K562 (cell line): ENCODE measurements around the gene SSX7. TPM values are rescaled to one million over a fixed set of nuclear protein-coding genes. Genes with fewer than 3 reads are reported as not detected.
"Not testable (repeated sequence)": the region's sequence is repeated elsewhere in the genome, so short reads cannot be mapped to it uniquely, and the experiment has no call there.

Experiments
- ATAC-seq: fragments of 200-7000 bp; cut with Tn5 transposase; 3 replicates; pipeline ENCODE4 v1.9.1; 2020; ENCODE audit warnings: moderate library complexity
- Bru-seq: library from RNA; stranded (reverse); fragments of 400-500 nt; gene quantifications from one replicate; lab custom pipeline; 2021; lab: Mats Ljungman, UMichigan
- BruChase-seq, 2 experiments: library from RNA; stranded (reverse); fragments of 400-500 nt; gene quantifications; one replicate each; lab custom pipeline; 2021; lab: Mats Ljungman, UMichigan
- BruUV-seq: library from RNA; stranded (reverse); fragments of 400-500 nt; replicated peaks from 2 replicates; lab custom pipeline; 2021; lab: Mats Ljungman, UMichigan
- CTCF ChIA-PET: fragments of 300-600 bp; formaldehyde crosslinking; extraction: SDS; loops from one replicate; lab custom pipeline; 2021; ENCODE audit warnings: low intra/inter-chr PET ratio; lab: Yijun Ruan, JAX
- POLR2A ChIA-PET: fragments of 300-600, 350-650 bp; sonication (Branson Sonifier 250); formaldehyde crosslinking; extraction: SDS; loops from one replicate; lab custom pipeline; 2021; ENCODE audit warnings: antibody characterized with exemption, inconsistent platforms; lab: Yijun Ruan, JAX
- DNase-seq, 4 experiments: peaks; one replicate each; pipeline versions ENCODE4 v3.0.0 to v3.0.0-alpha.2; 2011 to 2018; ENCODE audit warnings: low spot score in 3 of 4, mixed read lengths in 3 of 4; ENCODE audit errors: extremely low read depth in 1 of 4
- FAIRE-seq: peaks from 2 replicates; lab custom pipeline; 2011; peaks lifted over from hg19 to GRCh38; lab: Jason Lieb, UNC
- H2AFZ ChIP-seq: 2 replicates; pipeline ENCODE4 v1.6.0; 2011; ENCODE audit warnings: low read depth, low read length, control low read depth, inconsistent platforms
- H3K27ac ChIP-seq: fragments of 200-600 bp; 3 replicates; pipeline ENCODE4 v1.8.0; 2011; ENCODE audit warnings: low read depth, mild to moderate bottlenecking, control low read depth, inconsistent platforms, low read length, moderate library complexity, mixed read lengths; ENCODE audit errors: extremely low read depth
- H3K27me3 ChIP-seq, 2 experiments: fragments of 300-600 bp in 1 of 2; 2 replicates in 1 of 2; 3 replicates in 1 of 2; pipeline versions ENCODE4 v1.6.0 to v1.8.0; 2011; ENCODE audit warnings: inconsistent platforms in 2 of 2, low read length in 2 of 2, mild to moderate bottlenecking in 1 of 2, mixed read lengths in 1 of 2, moderate library complexity in 1 of 2; ENCODE audit not compliant: control insufficient read depth in 2 of 2, insufficient read depth in 2 of 2
- H3K36me3 ChIP-seq: fragments of 300-600 bp; 3 replicates; pipeline ENCODE4 v1.8.0; 2011; ENCODE audit warnings: mild to moderate bottlenecking, low read length, inconsistent platforms; ENCODE audit not compliant: control insufficient read depth, insufficient read depth
- H3K4me1 ChIP-seq, 2 experiments: fragments of 200-600 bp in 1 of 2; replicated peaks in 1 of 2; 2 replicates in 1 of 2; 3 replicates in 1 of 2; pipeline versions ENCODE4 v1.5.1 to v1.8.0; 2011; ENCODE audit warnings: inconsistent platforms in 2 of 2, low read length in 2 of 2, mild to moderate bottlenecking in 1 of 2, mixed read lengths in 1 of 2, moderate library complexity in 1 of 2; ENCODE audit not compliant: control insufficient read depth in 2 of 2, insufficient read depth in 2 of 2
- H3K4me2 ChIP-seq: 2 replicates; pipeline ENCODE4 v1.6.1; 2011; ENCODE audit warnings: low read length, control low read depth, inconsistent platforms, mixed read lengths; ENCODE audit not compliant: insufficient read depth
- H3K4me3 ChIP-seq: fragments of 200-600 bp; sonication (generic), shearing (Covaris generic); 2 replicates; pipeline ENCODE4 v1.5.1; 2016; ENCODE audit warnings: control low read depth, inconsistent platforms
- H3K79me2 ChIP-seq: fragments of 200-600 bp; 3 replicates; pipeline ENCODE4 v1.8.0; 2011; ENCODE audit warnings: low read length, inconsistent platforms; ENCODE audit not compliant: control insufficient read depth, insufficient read depth
- H3K9ac ChIP-seq, 2 experiments: 2 replicates each; pipeline versions ENCODE4 v1.6.0 to v1.6.1; 2011; ENCODE audit warnings: low read depth in 2 of 2, low read length in 2 of 2, control low read depth in 1 of 2, inconsistent platforms in 1 of 2, mild to moderate bottlenecking in 1 of 2, mixed read lengths in 1 of 2; ENCODE audit not compliant: insufficient read depth in 1 of 2
- H3K9me1 ChIP-seq: one replicate; pipeline ENCODE4 v1.6.0; 2011; ENCODE audit warnings: inconsistent platforms, mild to moderate bottlenecking, low read length, moderate library complexity; ENCODE audit not compliant: control insufficient read depth, insufficient read depth
- H3K9me3 ChIP-seq: replicated peaks from 2 replicates; pipeline ENCODE4 v1.5.1; 2011; ENCODE audit warnings: low read depth, low read length, inconsistent platforms; ENCODE audit not compliant: control insufficient read depth, insufficient read depth
- H4K20me1 ChIP-seq: replicated peaks from 2 replicates; pipeline ENCODE4 v1.6.1; 2011; ENCODE audit warnings: low read length, inconsistent platforms, mixed read lengths; ENCODE audit not compliant: control insufficient read depth, insufficient read depth
- CEBPB ChIP-seq: fragments of 450-650 bp; IDR thresholded peaks from 2 replicates; pipeline ENCODE4 v1.6.1; 2016; ENCODE audit warnings: missing genetic modification characterization, missing compliant biosample characterization
- FOS ChIP-seq: IDR thresholded peaks from 3 replicates; pipeline ENCODE4 v1.6.1; 2011; ENCODE audit not compliant: insufficient read length; ENCODE audit errors: extremely low read depth
- NFYB ChIP-seq: IDR thresholded peaks from 2 replicates; pipeline ENCODE4 v1.6.1; 2011; ENCODE audit warnings: mild to moderate bottlenecking, moderate library complexity; ENCODE audit not compliant: insufficient read length; ENCODE audit errors: extremely low read depth
- WGBS: fragments of 100-300 bp; shearing (Covaris generic); methylation state at CpG from one replicate; pipeline ENCODE4 v1.1.6; 2016; ENCODE audit warnings: low coverage, mixed read lengths; ENCODE audit not compliant: insufficient coverage; ENCODE audit errors: missing lambda C conversion rate; 5-methylcytosine and 5-hydroxymethylcytosine counted together
- in situ Hi-C: fragments of 300-500 bp; cut with MboI; formaldehyde crosslinking; loops from 4 replicates; pipeline ENCODE4 v1.15.0; 2018; ENCODE audit warnings: inconsistent platforms, mixed read lengths
- intact Hi-C: fragments of 100-400 bp; cut with micrococcal nuclease; formaldehyde crosslinking; loops from 2 replicates; pipeline ENCODE4 v1.14.2; 2022
- long read RNA-seq, 3 experiments: library from polyadenylated mRNA in 2 of 3; library from RNA in 1 of 3; unstranded in 2 of 3; stranded (forward) in 1 of 3; transcript quantifications; one replicate each; pipeline ENCODE4 v2.0.0, GENCODE V29; 2019 to 2022
- polyA minus RNA-seq, 3 experiments: library from RNA; depleted of rRNA, polyadenylated mRNA; stranded (reverse); fragments of >200 nt; gene quantifications; 2 replicates each; pipeline ENCODE4 v1.2.3, GENCODE V29; 2011
- polyA plus RNA-seq, 8 experiments: library from polyadenylated mRNA; depleted of rRNA in 4 of 8; stranded (reverse) in 5 of 8; unstranded in 3 of 8; fragments of >200 nt; fragmentation: Nextera tagmentation in 2 of 8; fragmentation: Illumina TruSeq in 1 of 8; extraction: Ambion mirVana in 2 of 8; extraction: Trizol in 1 of 8; gene quantifications; 2 replicates each; pipeline versions ENCODE4 v1.2.1 to v1.2.3, GENCODE V29; 2011 to 2014; ENCODE audit warnings: inconsistent platforms in 1 of 8, missing spikeins in 1 of 8
- total RNA-seq, 7 experiments: library from RNA; depleted of rRNA in 6 of 7; stranded (reverse); fragments of >200 nt in 6 of 7; fragmentation: Illumina TruSeq in 2 of 7; extraction: Trizol in 2 of 7; gene quantifications; 2 replicates each; pipeline versions ENCODE4 v1.2.1 to v1.2.3, GENCODE V29; 2011 to 2021; ENCODE audit warnings: low replicate concordance in 1 of 7

Gene SSX7
- total RNA-seq (2011; cell fraction: chromatin; rRNA removed; ENCODE audit: low replicate concordance): not detected in 2 replicates
- total RNA-seq (2011; cell fraction: nucleolus; rRNA removed): not detected in 2 replicates
- total RNA-seq (2011; cell fraction: nucleoplasm; rRNA removed): not detected in 2 replicates
- total RNA-seq (2014; rRNA removed): not detected in 2 replicates
- 0.13 and 0.29 TPM in 2 replicates for total RNA-seq (2014; rRNA removed; fragmentation: Illumina TruSeq; extraction: Trizol)
- 0.26 and 0.29 TPM in 2 replicates for total RNA-seq (2015; rRNA removed; fragmentation: Illumina TruSeq; extraction: Trizol)
- total RNA-seq (2021): not detected in 2 replicates
- not detected in 2 replicates for polyA plus RNA-seq (2011; rRNA removed)
- polyA plus RNA-seq (2011; cell fraction: cytosol; rRNA removed): not detected in 2 replicates
- polyA plus RNA-seq (2011; cell fraction: nucleus; rRNA removed): not detected in 2 replicates
- 0.05 and 0.07 TPM in 2 replicates for polyA plus RNA-seq (2012)
- polyA plus RNA-seq (2014; fragmentation: Illumina TruSeq; extraction: Trizol): 0.11 TPM in 1 of 2 replicates, not detected in the other
- polyA plus RNA-seq (2014; fragmentation: Nextera tagmentation; extraction: Ambion mirVana): under 1 TPM; 0.29 to 0.31 TPM
- not detected in 2 replicates for polyA plus RNA-seq (2014; rRNA removed)
- not detected in 2 replicates for polyA minus RNA-seq (2011; rRNA and poly(A)+ RNA removed)
- polyA minus RNA-seq (2011; cell fraction: cytosol; rRNA and poly(A)+ RNA removed): not detected in 2 replicates
- not detected in 2 replicates for polyA minus RNA-seq (2011; cell fraction: nucleus; rRNA and poly(A)+ RNA removed)
- Bru-seq, nascent RNA: not detected
- BruChase-seq, experiment 1, labeled RNA remaining after a 2-hour chase: not detected
- BruChase-seq, experiment 2, labeled RNA remaining after a 6-hour chase: not detected
- long read RNA-seq, experiment 1: 0 reads
- long read RNA-seq, experiment 2: 0 reads
- long read RNA-seq, experiment 3: 0 reads

GRCh38 chrX:52654800-52655199 is at the start of gene SSX7:
SSX7 (minus strand) TSS chrX:52654900; CDS start chrX:52653472, 1,428 bp downstream.
- CTCF ChIA-PET, H2AFZ ChIP-seq, H3K4me2 ChIP-seq, BruUV-seq, H3K4me3 ChIP-seq, H3K4me1 ChIP-seq, FAIRE-seq, H3K9me3 ChIP-seq, ATAC-seq, POLR2A ChIA-PET, H3K36me3 ChIP-seq, H3K27ac ChIP-seq, H3K27me3 ChIP-seq, intact Hi-C loops, H3K79me2 ChIP-seq, H4K20me1 ChIP-seq, H3K9ac ChIP-seq, H3K9me1 ChIP-seq: not testable (repeated sequence)
- peak; percentile 41 for TF ChIP-seq NFYB
- peak; percentile 67 for TF ChIP-seq CEBPB
- peak; percentile 16 for TF ChIP-seq FOS
- WGBS: 5% methylated on average over 8 of the region's 9 CpGs
- in situ Hi-C loops: loop anchor here (25.0 kb wide), 1 partner anchor 108 kb away; the partner anchor contains the start of gene SSX2B
- peak; percentile 0 to 13 (median 2) for DNase-seq

GRCh38 chrX:52692034-52692433 is 37.3 kb upstream of the SSX7 start:
- CTCF ChIA-PET, H3K4me2 ChIP-seq, in situ Hi-C loops, H3K9ac ChIP-seq, H3K79me2 ChIP-seq, H4K20me1 ChIP-seq, H3K9me1 ChIP-seq, H3K9me3 ChIP-seq, ATAC-seq, H3K27me3 ChIP-seq, H3K4me3 ChIP-seq, DNase-seq, H3K27ac ChIP-seq, POLR2A ChIA-PET, FAIRE-seq, H3K4me1 ChIP-seq, H2AFZ ChIP-seq, intact Hi-C loops, H3K36me3 ChIP-seq, BruUV-seq: not testable (repeated sequence)
- no CpG with 5 or more reads among the region's 4 CpGs for WGBS
